K562 (cell line): ENCODE measurements around the gene TFCP2. TPM values are rescaled to one million over a fixed set of nuclear protein-coding genes. Genes with fewer than 3 reads are reported as not detected.

Experiments used
- ATAC-seq: fragments of 200-7000 bp; cut with Tn5 transposase; 3 replicates; pipeline ENCODE4 v1.9.1; 2020; ENCODE audit warnings: moderate library complexity
- BruUV-seq: library from RNA; stranded (reverse); fragments of 400-500 nt; replicated peaks from 2 replicates; lab custom pipeline; 2021; lab: Mats Ljungman, UMichigan
- CTCF ChIA-PET: fragments of 300-600 bp; formaldehyde crosslinking; extraction: SDS; loops from one replicate; lab custom pipeline; 2021; ENCODE audit warnings: low intra/inter-chr PET ratio; lab: Yijun Ruan, JAX
- POLR2A ChIA-PET: fragments of 300-600, 350-650 bp; sonication (Branson Sonifier 250); formaldehyde crosslinking; extraction: SDS; loops from one replicate; lab custom pipeline; 2021; ENCODE audit warnings: antibody characterized with exemption, inconsistent platforms; lab: Yijun Ruan, JAX
- DNase-seq, 4 experiments: peaks; one replicate each; pipeline versions ENCODE4 v3.0.0 to v3.0.0-alpha.2; 2011 to 2018; ENCODE audit warnings: low spot score in 3 of 4, mixed read lengths in 3 of 4; ENCODE audit errors: extremely low read depth in 1 of 4
- FAIRE-seq: peaks from 2 replicates; lab custom pipeline; 2011; peaks lifted over from hg19 to GRCh38; lab: Jason Lieb, UNC
- H2AFZ ChIP-seq: 2 replicates; pipeline ENCODE4 v1.6.0; 2011; ENCODE audit warnings: low read depth, low read length, control low read depth, inconsistent platforms
- H3K27ac ChIP-seq: fragments of 200-600 bp; 3 replicates; pipeline ENCODE4 v1.8.0; 2011; ENCODE audit warnings: low read depth, mild to moderate bottlenecking, control low read depth, inconsistent platforms, low read length, moderate library complexity, mixed read lengths; ENCODE audit errors: extremely low read depth
- H3K27me3 ChIP-seq, 2 experiments: fragments of 300-600 bp in 1 of 2; 2 replicates in 1 of 2; 3 replicates in 1 of 2; pipeline versions ENCODE4 v1.6.0 to v1.8.0; 2011; ENCODE audit warnings: inconsistent platforms in 2 of 2, low read length in 2 of 2, mild to moderate bottlenecking in 1 of 2, mixed read lengths in 1 of 2, moderate library complexity in 1 of 2; ENCODE audit not compliant: control insufficient read depth in 2 of 2, insufficient read depth in 2 of 2
- H3K36me3 ChIP-seq: fragments of 300-600 bp; 3 replicates; pipeline ENCODE4 v1.8.0; 2011; ENCODE audit warnings: mild to moderate bottlenecking, low read length, inconsistent platforms; ENCODE audit not compliant: control insufficient read depth, insufficient read depth
- H3K4me1 ChIP-seq, 2 experiments: fragments of 200-600 bp in 1 of 2; replicated peaks in 1 of 2; 2 replicates in 1 of 2; 3 replicates in 1 of 2; pipeline versions ENCODE4 v1.5.1 to v1.8.0; 2011; ENCODE audit warnings: inconsistent platforms in 2 of 2, low read length in 2 of 2, mild to moderate bottlenecking in 1 of 2, mixed read lengths in 1 of 2, moderate library complexity in 1 of 2; ENCODE audit not compliant: control insufficient read depth in 2 of 2, insufficient read depth in 2 of 2
- H3K4me2 ChIP-seq: 2 replicates; pipeline ENCODE4 v1.6.1; 2011; ENCODE audit warnings: low read length, control low read depth, inconsistent platforms, mixed read lengths; ENCODE audit not compliant: insufficient read depth
- H3K4me3 ChIP-seq: fragments of 200-600 bp; sonication (generic), shearing (Covaris generic); 2 replicates; pipeline ENCODE4 v1.5.1; 2016; ENCODE audit warnings: control low read depth, inconsistent platforms
- H3K79me2 ChIP-seq: fragments of 200-600 bp; 3 replicates; pipeline ENCODE4 v1.8.0; 2011; ENCODE audit warnings: low read length, inconsistent platforms; ENCODE audit not compliant: control insufficient read depth, insufficient read depth
- H3K9ac ChIP-seq, 2 experiments: 2 replicates each; pipeline versions ENCODE4 v1.6.0 to v1.6.1; 2011; ENCODE audit warnings: low read depth in 2 of 2, low read length in 2 of 2, control low read depth in 1 of 2, inconsistent platforms in 1 of 2, mild to moderate bottlenecking in 1 of 2, mixed read lengths in 1 of 2; ENCODE audit not compliant: insufficient read depth in 1 of 2
- H3K9me1 ChIP-seq: one replicate; pipeline ENCODE4 v1.6.0; 2011; ENCODE audit warnings: inconsistent platforms, mild to moderate bottlenecking, low read length, moderate library complexity; ENCODE audit not compliant: control insufficient read depth, insufficient read depth
- H3K9me3 ChIP-seq: replicated peaks from 2 replicates; pipeline ENCODE4 v1.5.1; 2011; ENCODE audit warnings: low read depth, low read length, inconsistent platforms; ENCODE audit not compliant: control insufficient read depth, insufficient read depth
- H4K20me1 ChIP-seq: replicated peaks from 2 replicates; pipeline ENCODE4 v1.6.1; 2011; ENCODE audit warnings: low read length, inconsistent platforms, mixed read lengths; ENCODE audit not compliant: control insufficient read depth, insufficient read depth
- BRD4 ChIP-seq: fragments of 200-600 bp; sonication (generic); IDR thresholded peaks from 2 replicates; pipeline ENCODE4 v1.6.1; 2017; ENCODE audit warnings: inconsistent platforms
- EP300 ChIP-seq: IDR thresholded peaks from 2 replicates; pipeline ENCODE4 v1.6.1; 2012; ENCODE audit warnings: low read length, improper control_type of control experiment
- FOXP1 ChIP-seq: sonication (generic); formaldehyde crosslinking; IDR thresholded peaks from 2 replicates; pipeline ENCODE4 v1.8.0; 2022; ENCODE audit warnings: mild to moderate bottlenecking, missing genetic modification reagents
- FOXP4 ChIP-seq: sonication (generic); formaldehyde crosslinking; IDR thresholded peaks from 2 replicates; pipeline ENCODE4 v1.8.0; 2022; ENCODE audit warnings: mild to moderate bottlenecking, missing genetic modification reagents, borderline replicate concordance
- MED1 ChIP-seq: sonication (generic); formaldehyde crosslinking; IDR thresholded peaks from 2 replicates; pipeline ENCODE4 v1.8.1; 2023; ENCODE audit warnings: missing genetic modification reagents, borderline replicate concordance
- NFIX ChIP-seq: fragments of 250-450 bp; sonication (Bioruptor Pico); IDR thresholded peaks from 2 replicates; pipeline ENCODE4 v1.4.0; 2020; ENCODE audit warnings: low read depth, mild to moderate bottlenecking, moderate library complexity
- PHF21A ChIP-seq: fragments of 450-650 bp; IDR thresholded peaks from 2 replicates; pipeline ENCODE4 v1.6.1; 2017; ENCODE audit warnings: low read depth, borderline replicate concordance
- POLR2AphosphoS5 ChIP-seq: IDR thresholded peaks from 2 replicates; pipeline ENCODE4 v1.6.1; 2011; ENCODE audit warnings: mild to moderate bottlenecking, low read depth, low read length, moderate library complexity; ENCODE audit not compliant: control insufficient read depth, insufficient read depth
- PURB ChIP-seq: sonication (generic); formaldehyde crosslinking; IDR thresholded peaks from 2 replicates; pipeline ENCODE4 v1.9.0; 2021; ENCODE audit warnings: low read depth, mild to moderate bottlenecking, missing genetic modification reagents
- RHOXF2B ChIP-seq: fragments of 250-450 bp; sonication (Bioruptor Pico); conservative IDR thresholded peaks from 2 replicates; pipeline ENCODE4 v1.5.1; 2021
- SIN3B ChIP-seq: fragments of 450-650 bp; IDR thresholded peaks from 2 replicates; pipeline ENCODE4 v1.6.1; 2017; ENCODE audit warnings: low read depth, mild to moderate bottlenecking, moderate library complexity
- TRIM25 ChIP-seq: fragments of 450-650 bp; IDR thresholded peaks from 2 replicates; pipeline ENCODE4 v1.7.0; 2016; ENCODE audit warnings: borderline replicate concordance
- TRIM28 ChIP-seq: fragments of 450-650 bp; IDR thresholded peaks from 2 replicates; pipeline ENCODE4 v1.6.1; 2017
- WGBS: fragments of 100-300 bp; shearing (Covaris generic); methylation state at CpG from one replicate; pipeline ENCODE4 v1.1.6; 2016; ENCODE audit warnings: low coverage, mixed read lengths; ENCODE audit not compliant: insufficient coverage; ENCODE audit errors: missing lambda C conversion rate; 5-methylcytosine and 5-hydroxymethylcytosine counted together
- in situ Hi-C: fragments of 300-500 bp; cut with MboI; formaldehyde crosslinking; loops from 4 replicates; pipeline ENCODE4 v1.15.0; 2018; ENCODE audit warnings: inconsistent platforms, mixed read lengths
- intact Hi-C: fragments of 100-400 bp; cut with micrococcal nuclease; formaldehyde crosslinking; loops from 2 replicates; pipeline ENCODE4 v1.14.2; 2022
- polyA plus RNA-seq, 8 experiments: library from polyadenylated mRNA; depleted of rRNA in 4 of 8; stranded (reverse) in 5 of 8; unstranded in 3 of 8; fragments of >200 nt; fragmentation: Nextera tagmentation in 2 of 8; fragmentation: Illumina TruSeq in 1 of 8; extraction: Ambion mirVana in 2 of 8; extraction: Trizol in 1 of 8; gene quantifications; 2 replicates each; pipeline versions ENCODE4 v1.2.1 to v1.2.3, GENCODE V29; 2011 to 2014; ENCODE audit warnings: inconsistent platforms in 1 of 8, missing spikeins in 1 of 8
- total RNA-seq, 7 experiments: library from RNA; depleted of rRNA in 6 of 7; stranded (reverse); fragments of >200 nt in 6 of 7; fragmentation: Illumina TruSeq in 2 of 7; extraction: Trizol in 2 of 7; gene quantifications; 2 replicates each; pipeline versions ENCODE4 v1.2.1 to v1.2.3, GENCODE V29; 2011 to 2021; ENCODE audit warnings: low replicate concordance in 1 of 7

TFCP2 gene
- total and polyA plus RNA-seq, 9 of the 15 experiments (the other 6 are each of a cell fraction or from before 2014, with no cell fraction given): 8.0 to 38.9 (median 19.3) TPM

- no peaks in the 10 kb centered on the region for H3K79me2 ChIP-seq
- intact Hi-C loops: no loop called here
- no peak for TF ChIP-seq TRIM25
- TF ChIP-seq RHOXF2B (CRISPR knock-in tag): no peak
- TF ChIP-seq FOXP4: no peak
- no peak for TF ChIP-seq POLR2AphosphoS5
- TF ChIP-seq BRD4: no peak
- no peak for TF ChIP-seq PHF21A
- TF ChIP-seq EP300: no peak
- TF ChIP-seq MED1 (CRISPR knock-in tag): no peak
- no peak for TF ChIP-seq FOXP1 (CRISPR knock-in tag)
- TF ChIP-seq NFIX (CRISPR knock-in tag): no peak
- no peak for TF ChIP-seq PURB (CRISPR knock-in tag)
- no peak for TF ChIP-seq TRIM28
- TF ChIP-seq SIN3B: no peak
- TF ChIP-seq, all 486 proteins: peak for 0
- ChIA-PET CTCF (no interaction called here), POLR2A (no interaction called here)
- no TSS peak for BruUV-seq
- no peaks in the 10 kb centered on the region for H3K9me3 ChIP-seq
- no peak overlapping the region for H3K4me2 ChIP-seq
- H3K27ac ChIP-seq: no peak overlapping the region
- peaks cover under 1 to 3% of the 10 kb centered on the region in 2 experiments; a peak in 3 of 5 replicates for H3K4me1 ChIP-seq
- no peak overlapping the region for H3K4me3 ChIP-seq
- ATAC-seq: no peak
- DNase-seq: no peak
- H3K36me3 ChIP-seq: no peaks in the 10 kb centered on the region
- FAIRE-seq: no peak
- WGBS: 66% methylated on average over 11 of the region's 12 CpGs
- in situ Hi-C loops: no loop called here
- H3K9ac ChIP-seq: no peak overlapping the region; a peak in 1 of 4 replicates
- no peaks in the 10 kb centered on the region for H3K27me3 ChIP-seq
- H3K9me1 ChIP-seq: no peaks in the 10 kb centered on the region
- no peak overlapping the region for H2AFZ ChIP-seq
- H4K20me1 ChIP-seq: no peaks in the 10 kb centered on the region
These were observed 18.8 kb upstream of the TFCP2 start for GRCh38 chr12:51191516-51192283.
